Activated CD8-positive, alpha-beta memory T cell treated with anti-CD3 and anti-CD28 coated beads for 4 hours (primary cell): ENCODE measurements around the gene ZC3H6.

Experiments used
- DNase-seq, 2 donors: peaks; one replicate each; pipeline ENCODE4 v3.0.0-alpha.2; 2020; ENCODE audit warnings: low read depth in 2 of 2

Gene ZC3H6

GRCh38 chr2:112275311-112275886, at the start of gene ZC3H6:
TSS of gene ZC3H6 (plus strand) at chr2:112275597. CDS start at chr2:112275995, 398 bp downstream.
- DNase-seq: peak; percentile 98 to 99

GRCh38 chr2:112229348-112229747, 46.0 kb upstream of the ZC3H6 start:
- no peak for DNase-seq

- DNase-seq: no peak
Measured at GRCh38 chr2:112230371-112230770, 45.0 kb upstream of the ZC3H6 start.

GRCh38 chr2:112239862-112240261, 35.5 kb upstream of the ZC3H6 start:
- no peak for DNase-seq

GRCh38 chr2:112242384-112242783, 33.0 kb upstream of the ZC3H6 start:
- DNase-seq: no peak

GRCh38 chr2:112243233-112243632, 32.2 kb upstream of the ZC3H6 start:
- no peak for DNase-seq

- DNase-seq: no peak
Measured at GRCh38 chr2:112244854-112245253, 30.5 kb upstream of the ZC3H6 start.

GRCh38 chr2:112251271-112251670, 24.1 kb upstream of the ZC3H6 start:
- DNase-seq: no peak

GRCh38 chr2:112253261-112253815, 22.1 kb upstream of the ZC3H6 start:
- DNase-seq: no peak

- DNase-seq: peak; percentile 90 to 91
Measured at GRCh38 chr2:112254466-112255240, 20.7 kb upstream of the ZC3H6 start, which contains the start of gene ZC3H8. TSS of gene ZC3H8 (minus strand) at chr2:112255042. CDS start at chr2:112254981, 61 bp downstream.

GRCh38 chr2:112255875-112256274, 19.5 kb upstream of the ZC3H6 start:
- DNase-seq: no peak

- no peak for DNase-seq
Measured at GRCh38 chr2:112256654-112257053, 18.7 kb upstream of the ZC3H6 start.

- no peak for DNase-seq
Measured at GRCh38 chr2:112257575-112257974, 17.8 kb upstream of the ZC3H6 start.

GRCh38 chr2:112259509-112260294, 15.7 kb upstream of the ZC3H6 start:
- DNase-seq: peak; percentile 65 to 73

GRCh38 chr2:112260295-112260625, 15.1 kb upstream of the ZC3H6 start:
- DNase-seq: no peak

GRCh38 chr2:112262876-112263275, 12.5 kb upstream of the ZC3H6 start:
- no peak for DNase-seq

GRCh38 chr2:112268547-112268946, 6.8 kb upstream of the ZC3H6 start:
- DNase-seq: no peak

- DNase-seq: no peak
Measured at GRCh38 chr2:112272669-112273068, 2.7 kb upstream of the ZC3H6 start.

- no peak for DNase-seq
Measured at GRCh38 chr2:112273349-112273748, 2.0 kb upstream of the ZC3H6 start.

GRCh38 chr2:112275887-112276773, 733 bp downstream of the ZC3H6 start:
- peak; percentile 63 to 72 for DNase-seq

- no peak for DNase-seq
Measured at GRCh38 chr2:112276954-112277353, 1.6 kb downstream of the ZC3H6 start.
